Amniotic stem cell (primary cell): ENCODE results near the gene HMGCL.
"Not testable (repeated sequence)": the region's sequence is repeated elsewhere in the genome, so short reads cannot be mapped to it uniquely, and the experiment has no call there.

ENCODE experiments used
- DNase-seq: peaks from one replicate; lab custom pipeline; 2025; lab: John Stamatoyannopoulos, UW

HMGCL gene

GRCh38 chr1:23825076-23825761, at the start of gene HMGCL:
Gene HMGCL, minus strand, starts transcription at chr1:23825429. Its CDS starts 14 bp downstream, at chr1:23825415.
- peak; percentile 82 for DNase-seq

GRCh38 chr1:23872421-23872820, 47.2 kb upstream of the HMGCL start:
- DNase-seq = no peak

- DNase-seq = no peak
These were observed 43.8 kb upstream of the HMGCL start for GRCh38 chr1:23869051-23869450.

GRCh38 chr1:23868557-23869016, 43.4 kb upstream of the HMGCL start:
- DNase-seq = no peak

- peak; percentile 82 for DNase-seq
These were observed 42.8 kb upstream of the HMGCL start, which contains the start of gene FUCA1 for GRCh38 chr1:23867895-23868556. Gene FUCA1, minus strand, starts transcription at chr1:23868290. Its CDS starts 4 bp downstream, at chr1:23868286.

- no peak for DNase-seq
These were observed 42.3 kb upstream of the HMGCL start for GRCh38 chr1:23867542-23867894.

- DNase-seq = no peak
These were observed 40.3 kb upstream of the HMGCL start for GRCh38 chr1:23865543-23865930.

GRCh38 chr1:23864801-23865542, 39.7 kb upstream of the HMGCL start:
- no peak for DNase-seq

GRCh38 chr1:23862640-23863039, 37.4 kb upstream of the HMGCL start:
- no peak for DNase-seq

GRCh38 chr1:23854568-23854967, 29.3 kb upstream of the HMGCL start:
- DNase-seq = no peak

- DNase-seq = not testable (repeated sequence)
These were observed 27.9 kb upstream of the HMGCL start for GRCh38 chr1:23853124-23853523.

GRCh38 chr1:23851406-23851805, 26.2 kb upstream of the HMGCL start:
- not testable (repeated sequence) for DNase-seq

GRCh38 chr1:23848673-23849616, 23.7 kb upstream of the HMGCL start:
- DNase-seq = no peak

GRCh38 chr1:23847482-23848095, 22.4 kb upstream of the HMGCL start:
- not testable (repeated sequence) for DNase-seq

GRCh38 chr1:23845163-23845562, 19.9 kb upstream of the HMGCL start:
- no peak for DNase-seq

- no peak for DNase-seq
These were observed 18.4 kb upstream of the HMGCL start for GRCh38 chr1:23843644-23844043.

- DNase-seq = no peak
These were observed 13.2 kb upstream of the HMGCL start for GRCh38 chr1:23838401-23838866.

- DNase-seq = no peak
These were observed 12.7 kb upstream of the HMGCL start for GRCh38 chr1:23837908-23838307.

GRCh38 chr1:23836037-23836436, 10.8 kb upstream of the HMGCL start:
- DNase-seq = no peak

- not testable (repeated sequence) for DNase-seq
These were observed 8.9 kb upstream of the HMGCL start for GRCh38 chr1:23834156-23834555.

GRCh38 chr1:23827717-23828116, 2.5 kb upstream of the HMGCL start:
- DNase-seq = no peak
